ENCODE measurements around the gene PRKCE.
A peak's percentile ranks its signal among the peaks of the same experiment; 100 is the strongest.

PRKCE gene

DNA sequence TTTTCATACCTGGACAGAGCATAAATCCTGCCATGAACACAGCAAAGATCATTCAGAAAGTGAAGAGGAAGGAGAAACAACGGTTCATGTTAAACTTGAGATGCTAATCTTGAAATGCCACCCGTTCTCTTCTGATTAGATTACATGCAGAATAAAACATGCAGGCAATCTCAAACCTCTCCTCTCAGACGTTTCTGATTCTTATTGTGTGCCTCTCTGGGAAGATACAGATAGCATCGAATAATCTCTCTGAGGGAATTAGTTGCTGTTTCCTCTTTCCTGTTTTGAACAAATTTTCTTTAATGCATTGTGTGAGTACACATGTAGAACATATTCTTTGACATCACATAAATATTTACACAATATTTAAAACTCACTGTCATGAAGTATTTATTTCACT, 313.4 kb downstream of the PRKCE start:
- in situ Hi-C loops (cut with HindIII; ENCODE audit: low pct_ligation_motif_present, low pct_unique_long_range_greater_than_20kb, low sequenced_read_pairs), result no loop called here
- no peak for DNase-seq

DNA sequence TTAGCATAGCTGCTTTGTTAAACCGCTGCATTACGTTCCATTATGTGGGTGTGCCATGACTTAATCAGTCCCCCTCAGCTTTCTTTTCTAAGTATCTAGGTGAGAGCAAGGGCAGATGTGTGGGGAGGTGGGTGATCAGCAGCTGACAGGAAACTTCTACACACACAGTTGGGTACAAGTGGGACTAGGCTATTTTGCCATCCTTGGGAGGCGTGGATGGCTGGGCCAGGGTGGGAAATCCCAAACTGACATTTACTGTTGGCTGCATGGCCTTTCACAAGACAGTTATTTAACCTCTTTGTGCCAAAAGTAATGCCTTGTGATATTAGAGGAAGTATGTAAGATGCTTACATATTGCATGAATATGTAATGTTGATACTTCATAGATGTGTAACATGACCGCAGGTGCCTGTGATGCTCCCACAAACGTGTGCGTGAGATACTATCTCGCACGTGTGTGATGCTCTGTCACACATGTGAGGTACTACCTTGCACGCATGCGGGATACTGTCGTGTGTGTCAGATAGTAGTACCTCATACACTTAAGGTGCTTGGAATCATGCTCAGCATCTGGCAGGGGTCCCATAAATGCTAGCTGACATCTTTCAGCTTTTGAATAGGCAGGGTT, 314.5 kb downstream of the PRKCE start:
- no peak for DNase-seq
- in situ Hi-C loops (cut with HindIII; ENCODE audit: low pct_ligation_motif_present, low pct_unique_long_range_greater_than_20kb, low sequenced_read_pairs), result no loop called here

DNA sequence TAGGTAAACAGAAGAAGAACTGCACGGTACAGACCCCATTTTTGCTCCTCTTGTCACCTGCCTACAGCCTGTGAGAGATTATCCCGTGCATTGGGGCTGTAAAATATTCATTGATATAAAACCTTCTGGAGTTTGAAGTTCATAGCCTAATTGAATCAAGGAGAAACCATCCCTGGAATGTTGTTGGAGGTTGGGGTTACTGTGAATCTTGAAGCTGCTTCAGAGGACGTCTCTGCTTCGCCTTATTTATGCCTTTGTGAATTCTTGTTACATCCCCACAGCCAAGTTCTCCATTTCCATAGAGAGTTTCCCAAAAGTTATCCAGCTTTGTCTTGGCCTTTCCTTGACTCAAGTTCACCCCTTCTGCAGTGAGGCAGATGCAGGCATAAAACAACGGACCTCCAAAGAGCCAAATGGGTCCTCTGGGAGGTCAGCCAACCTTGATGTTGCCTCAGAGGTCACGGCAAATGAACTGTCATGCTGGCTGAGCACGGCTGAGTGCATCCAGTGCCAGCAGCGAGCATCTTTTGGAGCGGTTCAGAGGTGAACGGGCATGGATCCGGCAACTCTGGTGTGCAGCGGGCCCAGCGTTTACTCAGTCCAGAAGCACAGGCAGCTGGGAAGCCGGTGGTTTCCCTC, 317.6 kb downstream of the PRKCE start:
- DNase-seq, result peak; percentile 68
- in situ Hi-C loops (cut with HindIII; ENCODE audit: low pct_ligation_motif_present, low pct_unique_long_range_greater_than_20kb, low sequenced_read_pairs), result no loop called here

DNA sequence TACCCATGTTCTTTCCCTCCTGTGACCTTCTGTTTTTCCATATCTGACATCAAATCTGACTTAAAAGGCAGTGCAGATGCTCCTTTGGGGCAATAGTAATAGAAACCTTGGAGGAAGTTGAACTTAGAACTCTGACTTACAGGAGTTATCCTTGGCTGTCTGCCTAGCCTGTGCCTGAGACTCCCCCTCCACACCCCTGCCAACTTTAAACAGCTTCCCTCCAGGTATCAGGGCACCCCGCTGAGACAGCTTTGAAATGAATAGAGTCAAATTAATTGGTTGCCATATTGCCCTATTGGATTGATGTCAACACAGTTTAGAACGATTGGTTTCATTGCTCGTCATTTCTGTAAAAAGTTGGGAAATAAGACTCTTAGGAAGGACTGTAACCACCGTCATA, 322.0 kb downstream of the PRKCE start:
- no peak for DNase-seq

DNA sequence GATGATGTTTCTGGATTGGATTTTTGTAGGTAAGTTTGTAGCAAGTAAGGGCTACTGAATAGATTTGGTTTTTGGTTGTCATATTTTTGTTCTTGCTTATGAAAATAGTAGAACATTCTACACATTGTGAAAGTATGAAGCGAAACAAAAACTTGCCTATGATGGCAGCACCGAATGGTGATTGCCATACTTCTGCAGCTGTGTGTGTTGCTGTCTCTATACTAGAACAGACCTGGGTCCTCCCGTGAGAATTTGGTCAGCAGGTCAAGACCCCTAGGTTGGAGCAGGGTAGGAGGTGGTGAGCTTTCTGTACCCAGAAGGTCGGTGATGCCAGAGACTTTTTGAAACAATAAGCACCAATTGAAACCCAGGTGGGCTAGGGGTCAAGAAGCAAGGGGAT, 322.6 kb downstream of the PRKCE start:
- DNase-seq, result no peak
- in situ Hi-C loops (cut with HindIII; ENCODE audit: low pct_ligation_motif_present, low pct_unique_long_range_greater_than_20kb, low sequenced_read_pairs), result no loop called here

More for the DNA sequence above, 322.0 kb downstream of the PRKCE start:
- in situ Hi-C loops (cut with HindIII; ENCODE audit: low pct_ligation_motif_present, low pct_unique_long_range_greater_than_20kb, low sequenced_read_pairs), result no loop called here

DNA sequence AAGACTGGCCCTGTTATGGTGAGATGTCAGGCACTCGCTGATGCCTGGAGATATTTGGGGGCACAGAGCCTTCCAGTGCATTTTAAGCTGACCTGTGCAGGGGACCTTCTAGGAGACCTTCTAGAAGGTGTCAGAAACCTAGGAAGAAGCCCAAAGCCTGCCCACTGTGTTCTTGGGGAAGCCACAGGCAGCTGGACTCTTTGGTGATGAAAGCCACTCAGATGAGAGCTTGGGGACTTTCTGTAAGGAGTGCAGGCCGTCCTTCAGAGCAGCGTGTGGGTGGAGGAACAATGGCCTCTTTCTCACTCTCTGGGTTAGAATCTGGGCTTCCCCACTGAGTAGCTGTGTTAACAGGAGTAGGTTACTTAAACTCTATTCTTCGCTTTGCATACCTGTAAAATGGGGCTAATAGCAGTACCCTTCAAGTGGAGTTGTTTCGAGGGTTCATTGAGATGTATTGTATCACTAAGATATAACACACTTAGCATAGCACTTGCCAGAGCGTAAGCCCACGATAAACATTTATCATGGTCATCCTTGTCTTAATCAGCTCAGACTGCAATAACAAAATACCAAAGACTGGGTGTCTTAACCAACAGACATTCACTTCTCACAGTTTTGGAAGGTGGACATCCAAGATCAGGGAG, 323.4 kb downstream of the PRKCE start:
- in situ Hi-C loops (cut with HindIII; ENCODE audit: low pct_ligation_motif_present, low pct_unique_long_range_greater_than_20kb, low sequenced_read_pairs), result no loop called here

DNA sequence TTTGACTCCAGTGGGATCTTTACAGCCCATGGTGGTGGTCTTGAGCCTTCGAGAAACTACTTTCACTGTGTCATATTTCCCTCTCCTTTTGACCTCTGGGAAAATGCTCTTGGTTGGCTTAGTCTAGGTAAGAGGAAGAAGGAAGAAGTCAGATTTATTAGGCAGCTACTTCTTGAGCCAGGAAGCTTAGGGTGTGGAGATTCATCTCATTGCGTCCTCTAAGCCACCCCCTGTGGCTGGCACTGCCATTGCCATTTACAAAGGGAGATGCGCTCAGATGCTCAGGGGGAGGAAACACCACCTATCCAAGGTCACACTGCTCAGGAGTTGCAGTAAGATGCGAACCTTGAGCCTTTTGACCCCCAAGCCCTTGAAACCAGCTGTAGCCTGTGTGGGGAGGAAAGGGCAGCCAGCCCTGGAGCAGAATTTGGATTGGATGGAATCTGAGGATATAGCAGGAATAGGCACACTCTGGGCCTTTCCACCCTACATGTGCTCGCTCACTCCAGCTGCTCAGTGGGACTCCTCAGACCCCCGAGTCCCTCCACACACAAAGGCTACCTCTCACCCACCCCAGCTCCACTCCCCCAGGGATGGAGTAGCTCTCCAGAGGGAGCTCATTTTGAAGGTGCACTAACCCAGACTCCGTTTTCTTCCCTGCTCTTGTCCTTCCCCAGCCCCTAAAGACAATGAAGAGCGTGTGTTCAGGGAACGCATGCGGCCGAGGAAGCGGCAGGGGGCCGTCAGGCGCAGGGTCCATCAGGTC, 324.5 kb downstream of the PRKCE start:
- DNase-seq, result no peak
- in situ Hi-C loops (cut with HindIII; ENCODE audit: low pct_ligation_motif_present, low pct_unique_long_range_greater_than_20kb, low sequenced_read_pairs), result no loop called here

More for the DNA sequence above, 323.4 kb downstream of the PRKCE start:
- DNase-seq, result no peak

DNA sequence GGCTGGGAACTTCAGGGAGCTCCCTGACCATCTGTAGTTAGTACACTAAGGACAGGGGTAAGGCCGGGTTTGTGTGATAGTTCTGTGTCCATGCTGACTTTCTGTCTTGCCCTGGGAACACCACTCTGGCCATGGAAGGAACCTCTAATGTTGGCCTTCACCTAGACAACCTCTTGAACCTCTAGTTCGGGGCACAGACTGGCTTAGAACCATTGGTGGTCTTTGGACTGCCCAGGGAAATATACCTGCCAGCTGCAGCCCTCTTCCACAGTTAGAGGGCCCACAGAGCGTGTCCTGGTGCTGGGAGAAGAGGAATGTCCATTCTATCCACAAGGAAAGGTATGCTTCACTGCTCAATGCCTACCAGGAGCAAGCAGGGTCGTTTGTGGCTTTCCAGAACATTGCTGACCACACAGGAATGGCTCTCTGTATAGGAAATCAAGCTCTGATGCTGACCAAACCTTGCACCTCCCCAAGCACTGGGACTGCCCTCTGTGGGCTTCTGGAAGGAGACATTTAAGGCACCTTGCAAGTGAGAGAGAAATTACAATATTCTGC, 326.9 kb downstream of the PRKCE start:
- in situ Hi-C loops (cut with HindIII; ENCODE audit: low pct_ligation_motif_present, low pct_unique_long_range_greater_than_20kb, low sequenced_read_pairs), result no loop called here

DNA sequence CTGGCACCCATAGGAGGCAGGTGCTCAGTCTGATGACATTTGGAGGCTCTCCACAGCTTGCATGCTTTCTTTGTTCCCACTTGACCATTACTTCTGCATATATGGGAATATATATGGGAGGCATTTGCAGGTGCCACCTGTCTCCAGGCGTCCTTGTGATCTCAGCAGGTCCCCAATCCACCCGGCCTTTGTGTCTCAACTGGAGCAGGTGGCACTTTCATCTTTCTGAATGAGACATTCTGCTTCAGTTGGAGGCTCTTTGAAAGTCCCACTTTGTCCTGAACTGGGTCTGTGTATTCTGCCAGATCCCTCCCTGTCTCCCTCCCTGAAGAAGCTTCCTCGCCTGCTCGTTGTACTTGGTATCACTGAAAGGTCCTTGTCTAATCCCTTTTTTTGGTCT, 327.6 kb downstream of the PRKCE start:
- DNase-seq, result no peak
- in situ Hi-C loops (cut with HindIII; ENCODE audit: low pct_ligation_motif_present, low pct_unique_long_range_greater_than_20kb, low sequenced_read_pairs), result no loop called here

More for the DNA sequence above, 326.9 kb downstream of the PRKCE start:
- DNase-seq, result no peak

DNA sequence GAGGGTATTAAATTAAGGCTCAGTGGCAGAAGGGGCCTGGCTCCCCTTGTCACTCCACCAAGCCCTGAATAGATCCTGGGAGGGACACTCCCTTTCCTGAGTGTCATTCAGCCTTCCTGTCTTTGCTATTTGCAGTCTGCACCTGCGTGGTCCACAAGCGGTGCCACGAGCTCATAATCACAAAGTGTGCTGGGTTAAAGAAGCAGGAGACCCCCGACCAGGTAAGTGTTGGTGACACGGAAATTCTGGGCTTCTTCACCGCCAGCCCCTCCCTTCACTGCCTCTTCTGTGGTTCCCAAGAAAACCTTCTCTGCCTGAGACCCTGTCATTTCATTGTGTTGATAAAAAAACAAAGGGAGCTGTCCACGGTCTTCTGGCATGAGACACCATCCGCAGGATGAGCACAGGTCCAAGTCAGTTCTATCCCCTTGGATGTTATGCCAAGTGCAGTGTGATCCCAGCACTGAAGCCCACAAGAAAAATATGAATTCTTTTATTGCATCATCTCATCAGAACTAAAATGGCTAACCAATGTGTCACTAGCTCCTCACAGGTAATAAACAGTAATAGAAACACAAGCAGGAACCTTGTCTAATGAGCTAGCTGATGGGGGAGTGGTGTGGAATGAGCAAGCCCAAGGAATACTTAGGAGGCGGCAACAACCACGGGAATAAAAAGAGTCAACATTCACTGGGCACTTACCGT, 328.8 kb downstream of the PRKCE start:
- in situ Hi-C loops (cut with HindIII; ENCODE audit: low pct_ligation_motif_present, low pct_unique_long_range_greater_than_20kb, low sequenced_read_pairs), result no loop called here
- no peak for DNase-seq

DNA sequence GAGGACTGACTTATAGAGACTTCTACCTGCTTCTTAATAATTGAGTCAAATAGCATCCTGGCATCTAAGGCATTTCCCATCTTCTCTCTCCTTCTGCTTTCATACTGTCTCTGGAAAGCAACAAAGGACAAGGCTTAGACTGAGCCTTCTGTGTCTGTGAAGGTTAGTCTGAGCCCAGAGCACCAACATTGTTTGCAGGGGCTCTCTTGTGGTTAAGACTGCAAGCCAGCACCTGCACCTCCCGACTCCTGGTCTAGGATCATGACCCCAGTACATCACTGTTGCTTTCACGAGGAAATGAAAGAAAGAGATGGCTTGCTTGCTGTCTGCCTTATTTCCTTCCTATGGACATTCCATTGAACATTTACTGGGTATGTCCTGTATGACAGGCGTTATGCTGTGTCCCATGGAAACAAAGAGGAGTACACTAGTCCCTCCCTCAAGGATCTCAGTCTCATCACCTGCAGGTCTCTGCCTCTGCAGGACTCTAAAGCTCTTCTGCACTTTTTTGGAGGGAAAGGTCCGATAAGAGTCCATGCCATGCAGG, 330.0 kb downstream of the PRKCE start:
- in situ Hi-C loops (cut with HindIII; ENCODE audit: low pct_ligation_motif_present, low pct_unique_long_range_greater_than_20kb, low sequenced_read_pairs), result no loop called here
- DNase-seq, result no peak

DNA sequence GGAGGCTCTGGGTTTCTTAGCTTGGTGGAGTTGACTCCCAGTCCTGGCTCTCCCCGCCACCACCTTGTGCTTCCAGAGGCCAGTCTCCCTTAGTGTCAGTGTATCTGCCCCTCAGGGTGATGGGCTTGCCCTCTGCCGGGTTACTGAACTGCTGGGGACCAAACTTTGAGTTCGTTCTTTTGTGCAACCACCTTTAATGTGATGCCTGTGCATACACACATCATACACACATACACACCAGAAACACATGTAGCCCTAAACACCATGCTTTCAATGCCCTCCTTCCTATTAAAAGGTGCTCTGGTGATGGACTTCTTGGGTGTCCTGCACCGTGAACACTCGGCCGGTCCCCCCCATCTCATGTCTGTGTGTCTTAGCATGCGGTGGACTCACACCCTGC, 330.6 kb downstream of the PRKCE start:
- in situ Hi-C loops (cut with HindIII; ENCODE audit: low pct_ligation_motif_present, low pct_unique_long_range_greater_than_20kb, low sequenced_read_pairs), result no loop called here

DNA sequence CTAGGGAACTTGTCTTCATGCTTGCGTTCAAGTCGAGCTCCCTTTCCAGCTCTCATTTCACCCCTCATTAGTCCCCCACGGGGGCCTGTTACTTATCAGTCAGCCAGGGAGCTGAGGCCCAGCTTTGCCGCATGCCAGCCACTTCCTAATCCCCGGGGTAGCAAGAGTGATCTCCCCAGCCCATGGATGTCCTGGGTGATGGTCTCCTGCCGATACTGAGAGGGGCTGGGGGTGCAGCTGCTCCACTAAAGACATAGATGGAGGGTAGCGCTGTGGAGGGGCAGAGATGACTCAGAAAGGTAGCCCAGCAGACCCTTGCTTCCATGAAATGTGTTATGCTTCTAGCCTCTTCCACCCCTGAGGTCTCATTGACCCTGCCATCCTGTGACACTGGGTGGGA, 331.7 kb downstream of the PRKCE start:
- DNase-seq, result no peak
- in situ Hi-C loops (cut with HindIII; ENCODE audit: low pct_ligation_motif_present, low pct_unique_long_range_greater_than_20kb, low sequenced_read_pairs), result no loop called here

More for the DNA sequence above, 330.6 kb downstream of the PRKCE start:
- DNase-seq, result no peak

DNA sequence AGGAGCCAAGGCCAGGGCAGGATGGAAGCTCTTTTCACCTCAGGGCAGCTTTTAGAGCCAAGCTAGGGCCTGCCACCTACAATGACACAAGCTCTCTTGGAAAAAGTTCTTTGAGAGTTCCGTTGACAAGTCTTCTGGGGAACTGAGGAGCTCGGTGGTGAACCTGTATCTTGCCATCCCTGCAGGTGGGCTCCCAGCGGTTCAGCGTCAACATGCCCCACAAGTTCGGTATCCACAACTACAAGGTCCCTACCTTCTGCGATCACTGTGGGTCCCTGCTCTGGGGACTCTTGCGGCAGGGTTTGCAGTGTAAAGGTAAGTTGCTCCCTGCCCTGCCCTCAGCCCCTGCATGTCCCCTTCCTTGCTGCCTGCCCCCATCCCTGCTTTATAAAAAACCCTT, 332.9 kb downstream of the PRKCE start:
- in situ Hi-C loops (cut with HindIII; ENCODE audit: low pct_ligation_motif_present, low pct_unique_long_range_greater_than_20kb, low sequenced_read_pairs), result no loop called here
- DNase-seq, result no peak

DNA sequence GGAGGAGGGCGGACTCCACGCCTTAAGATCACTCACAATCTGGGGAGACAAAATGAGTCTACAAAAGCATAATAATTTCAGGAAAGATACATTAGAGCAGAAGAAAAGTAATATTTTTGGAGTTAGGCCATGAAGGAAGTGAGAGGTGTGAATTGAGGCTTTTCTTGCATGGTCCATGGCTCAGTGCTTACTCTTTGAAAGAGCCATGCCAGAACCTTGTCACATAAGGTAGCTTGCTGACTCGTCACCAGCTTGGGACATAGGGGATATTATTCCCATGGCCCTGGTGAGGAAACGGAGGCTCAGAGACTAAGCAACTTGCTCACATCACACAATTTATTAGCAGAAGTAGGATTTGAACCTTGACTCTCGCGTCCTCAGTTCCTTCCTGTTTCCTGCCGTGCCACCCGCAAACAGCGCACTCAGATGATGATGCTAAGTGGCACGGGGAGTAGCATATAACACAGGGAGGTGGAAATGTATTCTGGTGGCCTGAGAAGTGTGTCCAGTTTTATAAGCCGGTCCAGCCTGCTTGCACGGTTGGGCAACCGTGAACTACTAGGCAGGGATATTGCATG, 333.5 kb downstream of the PRKCE start:
- DNase-seq, result no peak
- in situ Hi-C loops (cut with HindIII; ENCODE audit: low pct_ligation_motif_present, low pct_unique_long_range_greater_than_20kb, low sequenced_read_pairs), result no loop called here

DNA sequence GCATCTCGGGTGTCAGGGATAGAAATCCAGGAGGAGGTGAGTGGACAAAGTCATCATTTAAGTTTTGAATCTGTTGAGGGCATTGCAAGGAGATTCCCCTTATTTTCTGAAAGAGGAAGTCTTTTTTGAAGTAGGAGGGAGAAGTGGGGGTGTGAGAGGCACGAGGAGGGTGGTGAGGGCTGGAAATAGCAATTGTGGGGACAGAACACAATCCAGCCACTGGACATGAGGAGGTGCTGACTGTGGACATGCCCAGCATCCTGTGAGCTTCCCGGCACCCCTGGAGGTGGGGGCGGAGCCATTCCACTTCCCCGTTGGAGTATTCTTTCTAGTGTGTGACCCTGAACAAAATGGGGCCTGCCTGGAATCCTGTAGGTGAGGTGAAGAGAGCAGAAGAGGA, 335.0 kb downstream of the PRKCE start:
- in situ Hi-C loops (cut with HindIII; ENCODE audit: low pct_ligation_motif_present, low pct_unique_long_range_greater_than_20kb, low sequenced_read_pairs), result no loop called here
- DNase-seq, result no peak

DNA sequence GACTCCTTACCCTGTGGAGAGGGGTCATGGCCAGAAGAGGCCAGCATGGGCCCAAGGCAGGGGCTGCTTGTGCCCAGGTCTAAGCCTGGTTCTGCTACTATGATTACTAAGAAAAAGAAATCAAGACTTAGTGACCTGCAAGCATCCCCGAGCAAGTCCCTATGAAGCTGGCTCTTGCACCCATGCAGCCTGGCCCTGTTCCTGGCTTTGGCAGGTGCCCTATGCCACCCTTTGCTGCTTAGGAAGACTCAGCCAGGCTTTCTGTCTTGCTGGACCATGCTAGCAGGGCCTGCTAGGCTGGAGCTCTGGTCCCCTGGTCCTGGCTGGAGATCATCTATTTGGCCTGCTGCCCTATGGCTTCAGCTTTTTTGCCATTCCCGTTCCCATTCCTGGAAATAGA, 336.4 kb downstream of the PRKCE start:
- DNase-seq, result no peak
- in situ Hi-C loops (cut with HindIII; ENCODE audit: low pct_ligation_motif_present, low pct_unique_long_range_greater_than_20kb, low sequenced_read_pairs), result no loop called here

DNA sequence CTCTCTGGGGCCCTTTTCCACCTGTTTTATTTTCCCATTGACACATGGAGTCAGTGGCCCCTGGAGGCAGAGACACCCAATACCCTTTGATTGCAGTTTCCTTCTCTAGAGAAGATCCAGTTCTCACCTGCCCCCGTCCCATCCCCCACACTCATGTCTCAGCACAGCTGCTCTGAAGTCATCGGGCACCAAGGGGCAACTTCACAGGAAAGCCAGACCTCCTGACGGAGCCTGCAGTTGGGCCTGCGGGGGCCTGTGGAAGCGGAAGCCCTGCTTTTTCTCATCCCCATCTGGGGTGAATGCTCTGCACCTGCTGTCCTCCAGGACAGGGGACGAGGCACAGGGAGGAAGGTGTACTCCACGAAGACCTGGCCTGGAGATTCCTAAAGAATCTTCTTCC, 337.4 kb downstream of the PRKCE start:
- no peak for DNase-seq
- in situ Hi-C loops (cut with HindIII; ENCODE audit: low pct_ligation_motif_present, low pct_unique_long_range_greater_than_20kb, low sequenced_read_pairs), result no loop called here
